ENCODE measurements around the gene EMC9.

The EMC9 gene

GRCh38 chr14:24171422-24172260 is 30.2 kb upstream of the EMC9 start, which contains the start of gene REC8:
Gene REC8 (plus strand): TSS chr14:24172080. CDS start chr14:24172553, 473 bp downstream.
- H3K4me3 ChIP-seq (ENCODE audit: low read depth in 1 of 2, low read length in 2 of 2), result no peak within 1 kb of the TSS
- H3K36me3 ChIP-seq (ENCODE audit: insufficient read depth, low read length), result no peaks in the 10 kb centered on the region
- ATAC-seq (ENCODE audit: insufficient read depth, low read depth) (no peak), DNase-seq (no peak)
- no peaks in the 10 kb centered on the region for H4K20me1 ChIP-seq (ENCODE audit: insufficient read depth, low read length)
- TF ChIP-seq, protein P1, sequence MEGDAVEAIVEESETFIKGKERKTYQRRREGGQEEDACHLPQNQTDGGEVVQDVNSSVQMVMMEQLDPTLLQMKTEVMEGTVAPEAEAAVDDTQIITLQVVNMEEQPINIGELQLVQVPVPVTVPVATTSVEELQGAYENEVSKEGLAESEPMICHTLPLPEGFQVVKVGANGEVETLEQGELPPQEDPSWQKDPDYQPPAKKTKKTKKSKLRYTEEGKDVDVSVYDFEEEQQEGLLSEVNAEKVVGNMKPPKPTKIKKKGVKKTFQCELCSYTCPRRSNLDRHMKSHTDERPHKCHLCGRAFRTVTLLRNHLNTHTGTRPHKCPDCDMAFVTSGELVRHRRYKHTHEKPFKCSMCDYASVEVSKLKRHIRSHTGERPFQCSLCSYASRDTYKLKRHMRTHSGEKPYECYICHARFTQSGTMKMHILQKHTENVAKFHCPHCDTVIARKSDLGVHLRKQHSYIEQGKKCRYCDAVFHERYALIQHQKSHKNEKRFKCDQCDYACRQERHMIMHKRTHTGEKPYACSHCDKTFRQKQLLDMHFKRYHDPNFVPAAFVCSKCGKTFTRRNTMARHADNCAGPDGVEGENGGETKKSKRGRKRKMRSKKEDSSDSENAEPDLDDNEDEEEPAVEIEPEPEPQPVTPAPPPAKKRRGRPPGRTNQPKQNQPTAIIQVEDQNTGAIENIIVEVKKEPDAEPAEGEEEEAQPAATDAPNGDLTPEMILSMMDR (IDR thresholded peaks at IDR 0.05; ENCODE audit: borderline replicate concordance, extremely low read depth, low read length, poor library complexity, severe bottlenecking), result no peak
- no peak for TF ChIP-seq EZH2 (IDR thresholded peaks at IDR 0.05; ENCODE audit: borderline replicate concordance, low read depth, low read length, severe bottlenecking)
- H2AFZ ChIP-seq (ENCODE audit: low read depth, low read length), result no peak within 1 kb of the TSS
- no peaks in the 10 kb centered on the region for H3K4me1 ChIP-seq (ENCODE audit: insufficient read depth, low read length)
- H3K27ac ChIP-seq (ENCODE audit: low read length), result no peak within 1 kb of the TSS
- H3K4me2 ChIP-seq (ENCODE audit: insufficient read depth, low read length), result no peak within 1 kb of the TSS
- no peaks in the 10 kb centered on the region for H3K27me3 ChIP-seq (ENCODE audit: insufficient read depth, low read length, poor library complexity)
- no peak within 1 kb of the TSS for H3K9ac ChIP-seq (ENCODE audit: low read depth, low read length)
- no peaks in the 10 kb centered on the region for H3K79me2 ChIP-seq (ENCODE audit: insufficient read depth, low read length)
- H3K9me3 ChIP-seq (ENCODE audit: insufficient read depth, low read length, severe bottlenecking), result no peaks in the 10 kb centered on the region

DNA sequence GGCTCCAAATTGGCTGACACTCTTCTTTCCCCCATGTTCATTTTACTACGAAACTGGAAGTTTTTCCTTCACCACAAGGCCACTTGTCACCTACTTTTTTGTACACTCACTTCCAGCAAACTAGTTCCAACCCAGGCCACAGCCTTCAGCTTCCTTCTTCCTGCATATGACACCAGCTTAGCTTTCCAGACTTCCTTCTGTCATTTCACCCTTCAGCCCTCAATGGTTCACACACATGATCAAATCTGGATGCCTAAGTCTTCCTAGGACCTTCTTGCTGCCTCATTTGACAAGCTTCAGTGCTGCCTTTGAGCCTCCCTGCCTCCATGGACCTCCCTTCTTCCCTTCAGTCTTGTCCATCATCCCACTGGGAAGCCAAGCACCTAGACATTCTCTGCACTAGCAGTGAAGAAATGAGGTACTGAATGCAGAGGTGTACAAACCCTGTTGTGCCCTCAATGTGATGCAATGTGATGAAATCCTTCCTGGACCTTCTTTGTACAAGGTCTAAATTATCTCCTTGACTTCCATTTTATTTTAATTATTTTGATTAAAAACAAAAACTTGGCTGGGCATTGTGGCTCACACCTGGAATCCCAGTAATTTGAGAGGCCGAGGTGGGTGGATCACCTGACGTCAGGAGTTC is 26.2 kb upstream of the EMC9 start:
- Histone ChIP-seq H3K9me3 (ENCODE audit: insufficient read depth, low read length, severe bottlenecking) (no peaks in the 10 kb centered on the region), H3K4me2 (ENCODE audit: insufficient read depth, low read length) (no peak overlapping the region), H3K4me1 (ENCODE audit: insufficient read depth, low read length) (0 out of 2 replicates have a peak, but pooled peaks cover 2% of the 10 kb centered on the region), H3K36me3 (ENCODE audit: insufficient read depth, low read length) (peaks cover 36% of the 10 kb centered on the region), H3K79me2 (ENCODE audit: insufficient read depth, low read length) (no peaks in the 10 kb centered on the region), H3K9ac (ENCODE audit: low read depth, low read length) (no peak overlapping the region), H4K20me1 (ENCODE audit: insufficient read depth, low read length) (no peaks in the 10 kb centered on the region), H3K4me3 (ENCODE audit: low read depth in 1 of 2, low read length in 2 of 2) (no peak overlapping the region), H2AFZ (ENCODE audit: low read depth, low read length) (no peak overlapping the region), H3K27ac (ENCODE audit: low read length) (no peak overlapping the region), H3K27me3 (ENCODE audit: insufficient read depth, low read length, poor library complexity) (no peaks in the 10 kb centered on the region)
- ATAC-seq (ENCODE audit: insufficient read depth, low read depth) (no peak), DNase-seq (no peak)
- no peak for TF ChIP-seq EZH2 (IDR thresholded peaks at IDR 0.05; ENCODE audit: borderline replicate concordance, low read depth, low read length, severe bottlenecking)
- TF ChIP-seq, protein P1 (IDR thresholded peaks at IDR 0.05; ENCODE audit: borderline replicate concordance, extremely low read depth, low read length, poor library complexity, severe bottlenecking), result no peak

DNA sequence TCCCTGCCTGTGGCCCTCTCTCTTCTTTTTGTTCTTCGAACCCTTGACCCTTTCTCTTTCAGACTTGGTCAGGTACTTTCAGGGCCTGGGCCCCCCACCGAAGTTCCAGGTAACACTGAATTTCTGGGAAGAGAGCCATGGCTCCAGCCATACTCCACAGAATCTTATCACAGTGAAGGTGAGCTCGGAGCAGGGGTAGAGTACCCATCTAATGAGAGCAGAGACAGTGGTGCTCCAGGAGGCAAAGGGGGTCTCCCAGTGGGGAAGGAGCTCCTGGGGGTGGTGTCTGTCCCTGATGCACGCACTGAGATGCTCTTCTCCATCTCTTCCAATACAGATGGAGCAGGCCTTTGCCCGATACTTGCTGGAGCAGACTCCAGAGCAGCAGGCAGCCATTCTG is 24.4 kb upstream of the EMC9 start:
- H3K4me2 ChIP-seq (ENCODE audit: insufficient read depth, low read length), result no peak overlapping the region

More for the DNA sequence above, 24.4 kb upstream of the EMC9 start:
- Histone ChIP-seq H4K20me1 (ENCODE audit: insufficient read depth, low read length) (no peaks in the 10 kb centered on the region), H3K4me3 (ENCODE audit: low read depth in 1 of 2, low read length in 2 of 2) (no peak overlapping the region), H3K4me1 (ENCODE audit: insufficient read depth, low read length) (peaks cover 17% of the 10 kb centered on the region), H3K27ac (ENCODE audit: low read length) (no peak overlapping the region), H3K27me3 (ENCODE audit: insufficient read depth, low read length, poor library complexity) (no peaks in the 10 kb centered on the region), H3K79me2 (ENCODE audit: insufficient read depth, low read length) (peaks cover 9% of the 10 kb centered on the region), H3K9ac (ENCODE audit: low read depth, low read length) (no peak overlapping the region), H2AFZ (ENCODE audit: low read depth, low read length) (no peak overlapping the region), H3K36me3 (ENCODE audit: insufficient read depth, low read length) (peaks cover 42% of the 10 kb centered on the region), H3K9me3 (ENCODE audit: insufficient read depth, low read length, severe bottlenecking) (no peaks in the 10 kb centered on the region)
- DNase-seq, result no peak
- TF ChIP-seq, protein P1 (IDR thresholded peaks at IDR 0.05; ENCODE audit: borderline replicate concordance, extremely low read depth, low read length, poor library complexity, severe bottlenecking), result no peak
- TF ChIP-seq EZH2 (IDR thresholded peaks at IDR 0.05; ENCODE audit: borderline replicate concordance, low read depth, low read length, severe bottlenecking), result no peak
- no peak for ATAC-seq (ENCODE audit: insufficient read depth, low read depth)

Measured in DND-41 (cell line).